GM12872 (cell line): ENCODE measurements around the gene SH3RF3.

ENCODE experiments used
- TF ChIP-seq, protein P1 (sequence below): IDR thresholded peaks from 3 replicates; pipeline ENCODE4 v1.5.1; 2011; ENCODE audit warnings: low read depth, mild to moderate bottlenecking, low read length, moderate library complexity; ENCODE audit not compliant: insufficient read depth

SH3RF3 gene

DNA sequence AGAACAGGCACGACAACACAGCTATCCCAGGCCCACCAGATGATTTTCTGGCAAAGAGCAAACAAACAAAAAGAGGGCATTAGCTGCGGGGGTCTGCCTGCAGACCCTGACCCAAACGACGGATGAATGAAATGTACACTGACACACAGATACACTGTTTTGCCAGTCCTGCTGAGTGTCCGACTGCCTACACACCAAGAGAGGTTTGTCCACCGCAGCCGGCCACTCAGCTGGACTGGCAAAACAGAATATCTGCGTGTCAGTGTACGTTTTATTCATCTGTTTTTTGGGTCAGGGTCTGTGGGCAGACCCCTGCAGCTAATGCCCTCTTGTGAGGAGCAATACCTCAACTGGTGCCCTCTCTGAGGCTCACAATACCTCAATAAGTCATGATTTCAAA lies 10.7 kb upstream of the SH3RF3 start:
- TF ChIP-seq, protein P1, sequence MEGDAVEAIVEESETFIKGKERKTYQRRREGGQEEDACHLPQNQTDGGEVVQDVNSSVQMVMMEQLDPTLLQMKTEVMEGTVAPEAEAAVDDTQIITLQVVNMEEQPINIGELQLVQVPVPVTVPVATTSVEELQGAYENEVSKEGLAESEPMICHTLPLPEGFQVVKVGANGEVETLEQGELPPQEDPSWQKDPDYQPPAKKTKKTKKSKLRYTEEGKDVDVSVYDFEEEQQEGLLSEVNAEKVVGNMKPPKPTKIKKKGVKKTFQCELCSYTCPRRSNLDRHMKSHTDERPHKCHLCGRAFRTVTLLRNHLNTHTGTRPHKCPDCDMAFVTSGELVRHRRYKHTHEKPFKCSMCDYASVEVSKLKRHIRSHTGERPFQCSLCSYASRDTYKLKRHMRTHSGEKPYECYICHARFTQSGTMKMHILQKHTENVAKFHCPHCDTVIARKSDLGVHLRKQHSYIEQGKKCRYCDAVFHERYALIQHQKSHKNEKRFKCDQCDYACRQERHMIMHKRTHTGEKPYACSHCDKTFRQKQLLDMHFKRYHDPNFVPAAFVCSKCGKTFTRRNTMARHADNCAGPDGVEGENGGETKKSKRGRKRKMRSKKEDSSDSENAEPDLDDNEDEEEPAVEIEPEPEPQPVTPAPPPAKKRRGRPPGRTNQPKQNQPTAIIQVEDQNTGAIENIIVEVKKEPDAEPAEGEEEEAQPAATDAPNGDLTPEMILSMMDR: no peak

DNA sequence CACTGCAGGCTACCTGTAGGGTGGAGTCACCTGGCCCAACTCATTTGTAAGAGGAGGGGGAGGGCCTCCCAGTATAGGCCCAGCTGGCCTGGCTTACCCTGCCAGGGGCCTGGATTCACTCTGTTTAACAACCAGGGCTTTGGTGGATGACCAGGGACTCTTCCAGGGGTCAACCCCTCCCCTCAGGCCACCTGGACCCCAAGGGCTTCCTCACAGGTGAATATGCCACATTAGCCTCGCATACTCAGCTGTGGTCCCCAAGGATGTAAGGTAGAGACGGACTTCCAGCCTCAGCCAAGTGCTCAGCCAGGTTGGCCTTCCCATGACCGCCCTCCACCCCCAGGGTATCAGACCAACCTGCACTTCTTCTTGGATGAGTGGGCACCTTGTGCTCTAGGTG lies 8.8 kb upstream of the SH3RF3 start:
- TF ChIP-seq, protein P1: no peak

DNA sequence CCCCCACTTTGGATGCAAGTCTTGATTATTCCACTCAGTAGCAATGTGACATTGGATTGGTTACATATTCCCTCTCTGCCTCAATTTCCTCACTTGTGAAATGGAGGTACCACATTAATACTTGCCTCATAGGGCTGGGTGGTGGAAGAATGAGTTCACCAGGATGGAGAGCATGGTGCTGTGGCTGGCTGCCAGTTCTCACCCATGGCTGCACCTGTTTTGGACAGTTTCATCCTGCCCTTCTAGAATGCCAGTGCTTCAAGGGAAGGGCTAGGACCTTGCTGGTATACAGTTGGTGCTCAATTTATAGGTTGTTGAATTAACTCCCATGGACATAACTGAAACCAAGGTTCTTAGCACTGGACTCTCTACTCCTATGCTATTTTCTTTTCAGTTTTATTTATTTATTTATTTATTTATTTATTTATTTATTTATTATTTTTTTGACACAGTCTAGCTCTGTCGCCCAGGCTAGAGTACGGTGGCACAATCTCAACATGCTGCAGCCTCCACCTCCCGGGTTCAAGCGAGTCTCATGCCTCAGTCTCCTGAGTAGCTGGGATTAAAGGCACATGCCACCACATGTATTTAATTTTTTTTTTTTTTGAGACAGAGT lies 5.3 kb upstream of the SH3RF3 start:
- TF ChIP-seq, protein P1: no peak

DNA sequence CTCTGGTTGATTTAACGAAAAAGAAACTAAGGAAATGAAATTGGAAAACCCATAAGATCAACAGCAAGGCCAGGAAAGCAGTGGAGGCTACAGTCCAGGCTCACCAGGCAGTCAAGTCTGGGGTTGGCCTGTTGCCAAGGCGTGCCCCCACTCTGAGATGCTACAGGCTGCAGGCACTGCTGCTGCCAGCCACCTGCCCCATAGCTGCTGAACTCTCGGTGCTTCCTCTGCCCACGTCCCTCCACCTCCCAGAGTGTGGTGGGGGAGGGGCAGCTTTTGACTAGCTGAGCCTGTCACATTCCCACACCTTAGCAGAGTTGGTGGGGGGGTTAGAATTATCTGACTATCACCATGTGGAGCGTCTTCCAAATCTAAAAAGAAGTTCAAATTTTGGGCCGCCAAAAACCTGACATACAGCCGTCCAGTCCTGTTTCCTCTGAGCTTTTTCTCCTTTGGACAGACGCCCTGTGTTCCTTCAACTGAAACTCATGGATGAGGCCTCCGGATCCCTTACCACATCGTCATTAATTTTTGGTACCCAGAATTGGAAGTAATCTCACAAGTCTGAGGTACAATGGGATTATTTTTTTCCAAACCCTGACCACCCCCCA lies 3.9 kb upstream of the SH3RF3 start:
- TF ChIP-seq, protein P1: no peak

DNA sequence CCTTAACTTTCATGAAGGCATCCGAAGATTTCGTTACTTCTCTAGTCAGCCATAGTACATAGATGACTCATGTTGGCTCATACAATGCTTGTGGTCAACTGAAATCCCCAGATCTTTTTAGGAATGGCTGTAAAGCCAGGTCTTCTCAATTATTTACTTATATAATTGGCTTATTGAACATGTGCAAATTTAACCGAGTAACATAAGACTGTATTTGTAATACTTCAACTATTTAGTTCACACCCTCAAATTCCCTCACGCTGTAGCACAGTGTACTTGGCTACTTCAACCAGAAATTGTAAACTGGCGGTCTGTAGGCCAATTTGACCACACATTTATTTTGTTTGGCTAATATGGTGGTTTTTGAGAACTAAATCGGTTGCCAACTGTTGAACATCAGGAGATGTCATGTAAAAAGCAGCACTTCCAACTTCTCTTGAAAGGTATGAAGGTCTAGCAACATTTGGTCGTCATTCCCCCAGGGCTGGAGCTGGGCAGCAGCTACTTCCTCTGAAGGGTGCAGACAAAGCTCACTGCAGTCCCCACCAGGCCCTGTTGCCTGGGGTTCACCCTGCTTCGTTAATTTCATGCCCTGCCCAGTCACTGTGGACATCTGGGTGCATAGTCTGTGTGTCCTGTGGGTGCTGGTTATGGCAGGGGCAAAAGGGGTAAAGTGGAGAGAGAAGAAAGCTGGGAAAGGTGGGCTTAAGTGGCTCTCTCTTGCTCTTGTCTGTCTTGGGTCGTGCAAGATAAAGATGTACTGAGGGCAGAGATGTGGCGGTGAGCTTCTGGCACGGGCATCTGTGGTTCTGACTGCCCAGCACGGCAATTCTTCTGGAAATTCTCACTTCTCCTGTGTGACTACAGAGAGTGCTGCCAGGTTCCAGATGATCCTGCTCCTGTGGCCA lies 3.2 kb upstream of the SH3RF3 start:
- TF ChIP-seq, protein P1: no peak

DNA sequence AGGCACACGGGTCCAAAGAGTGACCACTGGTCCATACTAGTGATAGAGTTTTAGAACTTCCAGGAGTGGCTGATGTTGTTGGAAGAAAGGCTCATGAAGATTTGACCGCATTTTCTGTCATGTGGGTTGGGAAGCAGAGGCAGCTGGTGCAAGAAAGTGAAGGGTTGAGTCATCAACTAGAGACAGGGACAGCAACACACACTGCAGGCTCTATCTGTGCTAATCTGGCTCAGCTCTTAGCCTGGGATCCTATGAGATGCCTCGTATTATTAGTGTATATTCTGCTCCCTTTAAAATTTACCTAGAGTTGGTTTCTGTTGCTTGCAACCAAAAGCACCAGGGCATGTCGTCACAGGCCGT lies 2.5 kb upstream of the SH3RF3 start:
- TF ChIP-seq, protein P1: no peak

DNA sequence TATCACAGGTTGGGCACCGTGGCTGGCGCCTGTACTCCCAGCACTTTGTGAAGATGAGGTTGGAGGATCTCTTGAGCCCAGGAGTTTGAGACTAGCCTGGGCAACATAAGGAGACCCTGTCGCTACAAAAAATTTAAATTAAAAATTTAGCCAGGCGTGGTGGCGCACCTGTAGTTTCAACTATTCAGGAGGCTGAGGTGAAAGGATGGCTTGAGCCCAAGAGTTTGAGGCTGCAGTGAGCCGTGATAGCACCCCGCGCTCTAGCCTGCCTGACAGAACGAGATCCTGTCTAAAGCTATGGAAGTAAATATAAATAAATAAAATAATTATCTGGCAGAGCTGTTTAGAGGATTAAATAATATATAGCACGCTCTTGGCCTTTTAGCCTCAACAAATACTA lies 1.4 kb upstream of the SH3RF3 start:
- TF ChIP-seq, protein P1: no peak
